GM13976 (cell line): ENCODE results near the gene IPO11.
"Not testable (repeated sequence)": the region's sequence is repeated elsewhere in the genome, so short reads cannot be mapped to it uniquely, and the experiment has no call there.

Experiments used
- DNase-seq: peaks from one replicate; pipeline ENCODE4 v3.0.0; 2012; ENCODE audit warnings: low spot score
- in situ Hi-C: fragments of 300-500 bp; cut with MboI; formaldehyde crosslinking; loops from one replicate; pipeline ENCODE4 v1.12.0; 2022; ENCODE audit warnings: low sequenced_read_pairs, mixed read lengths, inconsistent platforms; ENCODE audit not compliant: unreplicated experiment
- TF ChIP-seq, protein P1 (sequence below): IDR thresholded peaks from 2 replicates; pipeline ENCODE4 v1.5.1; 2012; ENCODE audit warnings: borderline replicate concordance, mild to moderate bottlenecking; ENCODE audit not compliant: insufficient read depth; ENCODE audit errors: extremely low read depth, missing control alignments, control extremely low read depth

Gene IPO11

DNA sequence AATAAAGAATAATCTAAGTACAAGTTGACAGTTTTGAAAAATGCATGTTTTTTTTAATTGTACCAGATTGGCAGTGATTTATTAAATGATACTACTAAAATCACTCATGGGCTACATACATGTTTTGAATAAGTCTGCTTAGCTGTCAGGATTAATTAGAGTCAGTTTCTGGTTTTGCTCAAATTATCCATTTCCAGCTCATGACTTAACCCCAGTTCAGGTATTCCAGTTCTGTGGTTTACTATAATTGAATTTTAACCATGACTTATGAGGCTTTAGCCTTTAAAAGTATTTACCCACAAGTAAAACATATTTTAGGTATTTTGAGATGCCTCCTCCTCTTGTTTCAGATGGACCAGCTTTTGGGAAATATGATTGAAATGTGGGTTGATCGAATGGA is 148.2 kb downstream of the IPO11 start:
- TF ChIP-seq, protein P1, sequence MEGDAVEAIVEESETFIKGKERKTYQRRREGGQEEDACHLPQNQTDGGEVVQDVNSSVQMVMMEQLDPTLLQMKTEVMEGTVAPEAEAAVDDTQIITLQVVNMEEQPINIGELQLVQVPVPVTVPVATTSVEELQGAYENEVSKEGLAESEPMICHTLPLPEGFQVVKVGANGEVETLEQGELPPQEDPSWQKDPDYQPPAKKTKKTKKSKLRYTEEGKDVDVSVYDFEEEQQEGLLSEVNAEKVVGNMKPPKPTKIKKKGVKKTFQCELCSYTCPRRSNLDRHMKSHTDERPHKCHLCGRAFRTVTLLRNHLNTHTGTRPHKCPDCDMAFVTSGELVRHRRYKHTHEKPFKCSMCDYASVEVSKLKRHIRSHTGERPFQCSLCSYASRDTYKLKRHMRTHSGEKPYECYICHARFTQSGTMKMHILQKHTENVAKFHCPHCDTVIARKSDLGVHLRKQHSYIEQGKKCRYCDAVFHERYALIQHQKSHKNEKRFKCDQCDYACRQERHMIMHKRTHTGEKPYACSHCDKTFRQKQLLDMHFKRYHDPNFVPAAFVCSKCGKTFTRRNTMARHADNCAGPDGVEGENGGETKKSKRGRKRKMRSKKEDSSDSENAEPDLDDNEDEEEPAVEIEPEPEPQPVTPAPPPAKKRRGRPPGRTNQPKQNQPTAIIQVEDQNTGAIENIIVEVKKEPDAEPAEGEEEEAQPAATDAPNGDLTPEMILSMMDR: no peak
- in situ Hi-C loops: no loop called here
- no peak for DNase-seq

DNA sequence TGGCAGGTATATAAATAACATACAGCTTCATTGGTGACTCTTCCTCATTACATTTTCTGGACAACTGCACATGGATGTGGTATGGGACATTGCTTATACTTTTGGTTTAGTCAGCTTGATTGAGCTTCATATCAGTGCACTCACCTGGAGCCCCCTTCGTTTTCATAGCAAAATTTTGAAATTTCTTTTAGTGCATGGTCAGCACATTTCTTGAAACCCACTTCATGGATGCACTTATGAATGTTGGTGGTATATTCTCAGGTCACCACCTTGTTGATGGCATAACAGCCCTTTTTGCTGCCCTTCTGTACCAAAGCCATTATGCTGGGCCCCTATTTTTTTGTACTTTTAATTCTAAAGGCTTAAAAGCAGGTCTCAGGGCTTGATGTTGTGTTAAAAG is 149.3 kb downstream of the IPO11 start:
- DNase-seq: no peak
- TF ChIP-seq, protein P1: no peak
- in situ Hi-C loops: no loop called here

DNA sequence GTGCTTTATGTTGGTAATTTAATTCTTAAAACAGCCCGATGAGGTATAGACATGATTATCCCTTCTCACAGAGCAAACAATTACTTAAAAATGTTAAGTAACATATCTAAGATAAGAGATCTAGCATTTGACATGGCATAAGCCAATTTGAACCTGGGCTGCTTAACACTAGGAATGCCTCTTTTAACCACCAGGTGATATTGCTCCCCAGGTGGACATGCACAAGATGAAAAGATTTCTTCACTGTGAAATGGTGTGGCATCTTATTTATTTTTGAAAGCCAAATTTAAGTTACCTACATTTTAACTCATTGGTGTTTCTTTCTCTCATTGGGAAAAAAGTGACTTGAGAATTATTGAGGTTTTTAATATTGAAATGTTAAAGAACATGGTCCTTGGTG is 150.3 kb downstream of the IPO11 start:
- DNase-seq: no peak
- TF ChIP-seq, protein P1: no peak
- in situ Hi-C loops: no loop called here

DNA sequence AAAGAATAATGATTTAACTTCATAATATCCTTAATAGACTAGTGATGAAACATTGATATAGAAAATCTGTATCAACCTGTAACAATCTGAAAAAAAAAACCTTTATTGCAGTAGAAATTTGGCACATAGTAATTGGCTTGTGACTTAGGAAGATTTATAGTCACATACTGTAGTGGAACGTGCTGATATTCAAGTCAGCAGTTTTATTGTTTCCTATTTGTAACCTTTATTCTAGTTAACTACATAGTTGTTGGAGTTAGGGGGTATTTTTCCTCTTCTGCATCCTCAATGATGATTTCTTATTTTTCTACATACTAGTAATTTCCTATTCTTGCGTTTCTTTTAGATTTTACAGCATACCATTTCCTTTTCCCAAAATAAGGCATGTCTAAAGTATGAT is 151.5 kb downstream of the IPO11 start:
- TF ChIP-seq, protein P1: no peak
- in situ Hi-C loops: no loop called here
- no peak for DNase-seq

DNA sequence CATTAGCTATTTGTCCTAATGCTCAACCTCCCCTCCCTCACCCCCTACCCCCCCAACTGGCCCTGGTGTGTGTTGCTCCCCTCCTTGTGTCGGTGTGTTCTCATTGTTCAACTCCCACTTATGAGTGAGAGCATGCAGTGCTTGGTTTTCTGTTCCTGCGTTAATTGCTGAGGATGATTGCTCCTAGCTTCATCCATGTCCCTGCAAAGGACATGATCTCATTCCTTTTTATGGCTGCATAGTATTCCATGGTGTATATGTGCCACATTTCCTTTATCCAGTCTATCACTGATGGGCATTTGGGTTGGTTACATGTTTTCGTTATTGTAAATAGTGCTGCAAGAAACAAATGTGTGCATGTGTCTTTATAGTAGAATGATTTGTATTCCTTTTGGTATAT is 153.2 kb downstream of the IPO11 start:
- DNase-seq, in situ Hi-C loops: not testable (repeated sequence)

DNA sequence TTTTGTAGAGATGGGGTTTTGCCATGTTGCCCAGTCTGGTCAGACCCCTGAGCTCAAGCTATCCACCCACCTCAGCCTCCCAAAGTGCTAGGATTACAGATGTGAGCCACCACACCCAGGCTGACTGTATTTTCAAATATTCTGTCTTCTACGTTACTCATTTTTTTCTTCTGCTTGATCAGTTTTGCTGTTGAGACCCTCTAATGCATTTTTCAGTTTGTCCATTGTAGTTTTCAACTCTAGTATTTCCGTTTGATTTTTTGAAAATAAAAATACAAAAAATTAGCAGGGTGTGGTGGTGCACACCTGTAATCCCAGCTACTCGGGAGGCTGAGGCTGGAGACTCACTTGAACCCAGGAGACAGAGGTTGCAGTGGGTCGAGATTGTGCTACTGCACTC is 155.6 kb downstream of the IPO11 start:
- no peak for DNase-seq
- TF ChIP-seq, protein P1: no peak
- in situ Hi-C loops: no loop called here

DNA sequence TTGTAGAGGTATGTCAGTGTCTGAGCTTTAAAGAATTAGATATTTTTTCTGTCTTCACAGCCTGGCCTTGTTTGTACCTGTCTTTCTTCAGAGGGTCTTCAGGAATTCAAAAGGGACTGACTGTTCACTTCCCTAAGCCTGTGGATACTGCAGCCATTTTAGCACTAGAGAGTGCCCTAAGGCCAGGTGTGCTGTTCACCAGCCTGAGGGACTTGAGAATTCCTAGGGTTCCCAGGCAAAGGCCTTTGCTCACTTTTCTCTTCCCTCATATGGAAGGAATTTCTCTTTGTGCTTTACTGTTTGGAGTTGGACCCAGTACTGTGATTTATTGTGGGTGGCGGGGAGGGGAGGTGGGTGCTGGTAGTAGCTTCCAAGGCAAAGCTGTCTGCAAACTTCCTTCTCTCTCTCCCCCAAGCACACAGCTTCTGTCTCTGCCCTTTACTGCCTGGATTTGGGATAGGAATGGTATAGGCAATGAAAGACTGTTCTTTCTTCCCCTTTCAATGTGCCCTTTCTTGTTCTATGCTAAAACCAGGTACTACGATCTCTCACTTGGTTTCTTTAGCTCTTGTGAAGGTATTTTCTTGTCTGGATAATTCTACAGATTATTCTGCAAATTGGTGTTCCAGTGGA is 156.4 kb downstream of the IPO11 start:
- in situ Hi-C loops: no loop called here
- TF ChIP-seq, protein P1: no peak
- DNase-seq: no peak
